DOHH2 (cell line): Measurements from ENCODE around the gene IMMP2L.

Experiments used
- H3F3A ChIP-seq: fragments of 200-600 bp; sonication (generic), shearing (Covaris generic); 2 replicates; pipeline ENCODE4 v1.6.0; 2016; ENCODE audit warnings: antibody characterized with exemption, mild to moderate bottlenecking; ENCODE audit not compliant: control insufficient read depth, insufficient read depth
- H3K27ac ChIP-seq: fragments of 200-600 bp; sonication (generic); 2 replicates; pipeline ENCODE4 v1.5.1; 2014; ENCODE audit warnings: low read depth, mild to moderate bottlenecking, low read length, moderate library complexity
- H3K27me3 ChIP-seq: fragments of 200-600 bp; sonication (generic); 2 replicates; pipeline ENCODE4 v1.6.1; 2014; ENCODE audit warnings: mild to moderate bottlenecking, low read length, mixed read lengths; ENCODE audit not compliant: control insufficient read depth
- H3K36me3 ChIP-seq: fragments of 200-600 bp; sonication (generic); 2 replicates; pipeline ENCODE4 v1.6.1; 2014; ENCODE audit warnings: mild to moderate bottlenecking, low read length, moderate library complexity, mixed read lengths; ENCODE audit not compliant: control insufficient read depth
- H3K4me1 ChIP-seq: fragments of 200-600 bp; sonication (generic); 2 replicates; pipeline ENCODE4 v1.6.1; 2014; ENCODE audit warnings: mild to moderate bottlenecking, low read length, mixed read lengths; ENCODE audit not compliant: control insufficient read depth
- H3K4me2 ChIP-seq: fragments of 200-600 bp; sonication (generic); 2 replicates; pipeline ENCODE4 v1.6.0; 2014; ENCODE audit warnings: mild to moderate bottlenecking, low read length, moderate library complexity
- H3K4me3 ChIP-seq: fragments of 200-600 bp; sonication (generic); 2 replicates; pipeline ENCODE4 v1.5.1; 2014; ENCODE audit warnings: mild to moderate bottlenecking, low read length, mixed read lengths
- H3K79me2 ChIP-seq: fragments of 200-600 bp; sonication (generic); 2 replicates; pipeline ENCODE4 v1.6.1; 2014; ENCODE audit warnings: mild to moderate bottlenecking, low read length, mixed read lengths; ENCODE audit not compliant: control insufficient read depth
- H3K9me2 ChIP-seq: fragments of 200-600 bp; sonication (generic); replicated peaks from 2 replicates; pipeline ENCODE4 v1.6.1; 2014; ENCODE audit warnings: mild to moderate bottlenecking, low read length, mixed read lengths; ENCODE audit not compliant: control insufficient read depth
- H3K9me3 ChIP-seq: fragments of 200-600 bp; sonication (generic); 2 replicates; pipeline ENCODE4 v1.6.1; 2014; ENCODE audit warnings: antibody characterized with exemption, low read length, mixed read lengths; ENCODE audit not compliant: control insufficient read depth, insufficient read depth
- H4K20me1 ChIP-seq: fragments of 200-600 bp; sonication (generic); 2 replicates; pipeline ENCODE4 v1.6.0; 2014; ENCODE audit warnings: low read depth, mild to moderate bottlenecking, antibody characterized with exemption, low read length, moderate library complexity; ENCODE audit not compliant: control insufficient read depth, insufficient read depth
- EZH2phosphoT487 ChIP-seq: fragments of 200-600 bp; sonication (generic); IDR thresholded peaks from 2 replicates; pipeline ENCODE4 v1.6.1; 2017; ENCODE audit warnings: borderline replicate concordance, mild to moderate bottlenecking, antibody characterized with exemption, low read length, moderate library complexity, mixed read lengths
- TF ChIP-seq, protein P1 (sequence below): fragments of 200-600 bp; sonication (generic); IDR thresholded peaks from one replicate; pipeline ENCODE4 v1.5.1; 2014; ENCODE audit warnings: antibody characterized with exemption, mild to moderate bottlenecking, low read depth, low read length; ENCODE audit not compliant: poor library complexity, severe bottlenecking

The IMMP2L gene

DNA sequence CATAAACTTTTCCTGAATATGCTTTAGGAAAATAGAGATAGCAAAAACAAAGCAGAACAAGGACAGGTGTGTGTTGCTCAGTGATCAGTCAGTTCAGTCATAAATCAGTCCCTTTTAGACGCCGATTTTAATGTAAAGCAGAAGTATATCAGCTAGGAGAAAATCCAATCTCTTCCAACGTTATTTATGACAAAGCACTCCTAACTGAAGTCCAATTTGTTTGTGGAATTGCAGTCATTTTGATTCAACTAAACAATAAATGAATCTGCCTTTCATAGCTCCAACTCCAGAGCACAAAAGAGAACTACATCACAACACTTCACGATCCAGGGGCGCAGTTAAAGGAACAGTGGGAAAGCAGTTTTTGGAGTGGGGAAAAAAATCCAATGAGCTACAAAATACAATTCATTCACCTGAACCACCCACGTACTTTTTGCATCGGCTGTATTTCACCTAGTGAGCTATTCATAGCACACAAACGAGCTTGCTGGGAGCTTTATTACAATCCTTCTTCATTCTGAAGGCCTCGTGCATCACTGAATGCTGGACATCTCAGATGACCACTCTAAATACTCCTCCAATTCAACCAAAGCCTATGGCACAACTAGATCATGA lies 320.0 kb downstream of the IMMP2L start:
- 0 out of 2 replicates have a peak, but pooled peaks cover 3% of the 10 kb centered on the region for H3F3A ChIP-seq
- no peaks in the 10 kb centered on the region for H3K9me2 ChIP-seq
- H4K20me1 ChIP-seq = no peaks in the 10 kb centered on the region
- TF ChIP-seq EZH2phosphoT487 = no peak
- TF ChIP-seq, protein P1, sequence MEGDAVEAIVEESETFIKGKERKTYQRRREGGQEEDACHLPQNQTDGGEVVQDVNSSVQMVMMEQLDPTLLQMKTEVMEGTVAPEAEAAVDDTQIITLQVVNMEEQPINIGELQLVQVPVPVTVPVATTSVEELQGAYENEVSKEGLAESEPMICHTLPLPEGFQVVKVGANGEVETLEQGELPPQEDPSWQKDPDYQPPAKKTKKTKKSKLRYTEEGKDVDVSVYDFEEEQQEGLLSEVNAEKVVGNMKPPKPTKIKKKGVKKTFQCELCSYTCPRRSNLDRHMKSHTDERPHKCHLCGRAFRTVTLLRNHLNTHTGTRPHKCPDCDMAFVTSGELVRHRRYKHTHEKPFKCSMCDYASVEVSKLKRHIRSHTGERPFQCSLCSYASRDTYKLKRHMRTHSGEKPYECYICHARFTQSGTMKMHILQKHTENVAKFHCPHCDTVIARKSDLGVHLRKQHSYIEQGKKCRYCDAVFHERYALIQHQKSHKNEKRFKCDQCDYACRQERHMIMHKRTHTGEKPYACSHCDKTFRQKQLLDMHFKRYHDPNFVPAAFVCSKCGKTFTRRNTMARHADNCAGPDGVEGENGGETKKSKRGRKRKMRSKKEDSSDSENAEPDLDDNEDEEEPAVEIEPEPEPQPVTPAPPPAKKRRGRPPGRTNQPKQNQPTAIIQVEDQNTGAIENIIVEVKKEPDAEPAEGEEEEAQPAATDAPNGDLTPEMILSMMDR = no peak
- H3K4me2 ChIP-seq = no peak overlapping the region
- peaks cover 4% of the 10 kb centered on the region; the same call in 1 of the 2 replicates for H3K4me1 ChIP-seq
- no peaks in the 10 kb centered on the region for H3K27me3 ChIP-seq
- H3K9me3 ChIP-seq = no peaks in the 10 kb centered on the region
- H3K79me2 ChIP-seq = no peaks in the 10 kb centered on the region
- H3K36me3 ChIP-seq = no peaks in the 10 kb centered on the region
- no peak overlapping the region for H3K27ac ChIP-seq
- H3K4me3 ChIP-seq = no peak overlapping the region

DNA sequence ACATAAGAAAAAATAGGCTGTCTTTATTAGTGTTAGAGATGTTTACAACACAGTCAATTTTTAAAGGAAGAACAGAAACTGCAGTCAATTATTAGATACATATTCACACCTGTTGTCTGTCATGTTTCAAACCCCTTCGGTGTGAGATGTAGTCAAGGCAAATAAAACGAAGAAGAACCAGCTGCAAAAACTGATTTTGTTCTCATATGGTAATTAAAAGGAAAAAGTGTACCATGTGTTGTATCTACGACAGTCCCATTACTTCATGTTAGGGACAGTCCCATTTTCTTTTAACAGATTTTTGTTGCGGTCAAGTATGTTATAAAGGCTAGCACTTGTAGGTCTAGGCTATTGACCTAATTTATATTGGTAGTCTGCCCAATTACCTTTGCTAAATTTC lies 321.9 kb downstream of the IMMP2L start:
- Histone ChIP-seq H3K27ac (no peak overlapping the region), H3K4me1 (peaks cover 4% of the 10 kb centered on the region; the same call in 1 of the 2 replicates), H3K36me3 (no peaks in the 10 kb centered on the region), H3K9me2 (no peaks in the 10 kb centered on the region), H3F3A (0 out of 2 replicates have a peak, but pooled peaks cover 3% of the 10 kb centered on the region), H4K20me1 (no peaks in the 10 kb centered on the region), H3K4me3 (no peak overlapping the region), H3K79me2 (no peaks in the 10 kb centered on the region), H3K9me3 (no peaks in the 10 kb centered on the region), H3K4me2 (no peak overlapping the region), H3K27me3 (no peaks in the 10 kb centered on the region)
- no peak for TF ChIP-seq EZH2phosphoT487
- TF ChIP-seq, protein P1 = no peak

DNA sequence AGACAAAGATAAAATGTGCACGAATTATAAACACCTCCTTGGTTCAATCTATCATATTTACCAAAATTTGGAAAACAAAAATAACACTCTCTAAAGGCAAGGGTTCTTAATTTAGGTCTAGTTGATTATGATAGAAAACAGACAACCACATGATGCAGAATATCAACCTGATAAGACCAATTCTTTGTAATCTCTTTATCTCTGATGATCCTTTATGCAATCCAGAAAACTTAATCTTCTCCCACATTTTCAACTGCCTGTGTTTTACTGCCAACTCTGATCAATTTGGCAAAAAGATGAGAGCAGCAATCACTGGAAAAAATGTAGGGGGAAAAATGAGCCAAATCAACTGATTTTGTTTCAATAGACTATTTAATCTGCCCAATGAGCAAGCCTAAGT lies 322.9 kb downstream of the IMMP2L start:
- H3K9me3 ChIP-seq = no peaks in the 10 kb centered on the region

More for the DNA sequence above, 322.9 kb downstream of the IMMP2L start:
- no peaks in the 10 kb centered on the region for H3K27me3 ChIP-seq
- no peak overlapping the region for H3K4me3 ChIP-seq
- no peaks in the 10 kb centered on the region for H3K9me2 ChIP-seq
- no peaks in the 10 kb centered on the region for H3K36me3 ChIP-seq
- H3F3A ChIP-seq = 0 out of 2 replicates have a peak, but pooled peaks cover 3% of the 10 kb centered on the region
- H3K4me1 ChIP-seq = peaks cover 4% of the 10 kb centered on the region; the same call in 1 of the 2 replicates
- H4K20me1 ChIP-seq = no peaks in the 10 kb centered on the region
- H3K79me2 ChIP-seq = no peaks in the 10 kb centered on the region
- TF ChIP-seq, protein P1 = no peak
- no peak for TF ChIP-seq EZH2phosphoT487
- H3K27ac ChIP-seq = no peak overlapping the region
- no peak overlapping the region for H3K4me2 ChIP-seq
